HG02852 (cell line): ENCODE results near the gene KHDC1L.
"Not testable (repeated sequence)": the region's sequence is repeated elsewhere in the genome, so short reads cannot be mapped to it uniquely, and the experiment has no call there.

Experiments used
- ATAC-seq: cut with Tn5 transposase; IDR thresholded peaks from one replicate; pipeline ENCODE4 v1.9.1; 2021; ENCODE audit warnings: mild to moderate bottlenecking, moderate library complexity; ENCODE audit not compliant: unreplicated experiment

Gene KHDC1L

GRCh38 chr6:73207221-73207837 is 18.0 kb downstream of the KHDC1L start:
- ATAC-seq, result no peak

- ATAC-seq, result no peak
These were observed 21.0 kb downstream of the KHDC1L start for GRCh38 chr6:73204252-73204651.

DNA sequence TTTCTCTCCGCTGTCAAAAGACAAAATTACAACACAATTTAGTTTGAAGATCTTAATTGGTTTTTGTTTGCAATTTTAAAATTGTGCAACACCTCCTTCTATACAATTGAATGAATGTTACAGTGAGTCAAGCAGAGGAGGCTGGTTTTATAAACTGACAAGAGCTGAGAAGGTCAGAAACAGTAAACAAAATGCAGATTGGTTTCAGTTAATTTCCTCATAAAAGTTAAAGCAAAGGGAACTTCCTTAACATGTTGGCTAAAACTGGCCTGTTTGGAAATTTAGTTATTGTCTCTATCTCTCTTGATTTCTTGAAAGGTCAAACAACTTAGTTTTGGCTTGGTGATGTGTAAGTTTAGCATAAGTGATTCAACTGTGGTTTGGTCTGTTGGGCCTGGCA is 22.2 kb downstream of the KHDC1L start:
- ATAC-seq, result no peak

GRCh38 chr6:73200735-73201134 is 24.6 kb downstream of the KHDC1L start:
- ATAC-seq, result no peak

- ATAC-seq, result no peak
These were observed 25.0 kb downstream of the KHDC1L start for GRCh38 chr6:73200247-73200646.

DNA sequence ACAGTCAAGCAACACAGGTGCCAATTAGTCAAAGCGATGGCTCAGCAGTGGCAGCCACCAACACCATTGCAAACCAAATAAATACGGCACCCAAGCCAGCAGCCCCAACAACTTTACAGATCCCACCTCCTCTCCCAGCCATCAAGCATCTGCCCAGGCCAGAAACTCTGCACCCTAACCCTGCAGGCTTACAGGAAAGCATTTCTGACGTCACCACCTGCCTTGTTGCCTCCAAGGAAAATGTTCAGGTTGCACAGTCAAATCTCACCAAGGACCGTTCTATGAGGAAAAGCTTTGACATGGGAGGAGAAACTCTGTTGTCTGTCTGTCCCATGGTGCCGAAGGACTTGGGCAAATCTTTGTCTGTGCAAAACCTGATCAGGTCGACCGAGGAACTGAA is 30.6 kb downstream of the KHDC1L start:
- no peak for ATAC-seq

- ATAC-seq, result not testable (repeated sequence)
These were observed 32.0 kb downstream of the KHDC1L start for GRCh38 chr6:73193302-73193701.

- ATAC-seq, result peak; percentile 32
These were observed 43.2 kb downstream of the KHDC1L start for GRCh38 chr6:73182021-73182607.

DNA sequence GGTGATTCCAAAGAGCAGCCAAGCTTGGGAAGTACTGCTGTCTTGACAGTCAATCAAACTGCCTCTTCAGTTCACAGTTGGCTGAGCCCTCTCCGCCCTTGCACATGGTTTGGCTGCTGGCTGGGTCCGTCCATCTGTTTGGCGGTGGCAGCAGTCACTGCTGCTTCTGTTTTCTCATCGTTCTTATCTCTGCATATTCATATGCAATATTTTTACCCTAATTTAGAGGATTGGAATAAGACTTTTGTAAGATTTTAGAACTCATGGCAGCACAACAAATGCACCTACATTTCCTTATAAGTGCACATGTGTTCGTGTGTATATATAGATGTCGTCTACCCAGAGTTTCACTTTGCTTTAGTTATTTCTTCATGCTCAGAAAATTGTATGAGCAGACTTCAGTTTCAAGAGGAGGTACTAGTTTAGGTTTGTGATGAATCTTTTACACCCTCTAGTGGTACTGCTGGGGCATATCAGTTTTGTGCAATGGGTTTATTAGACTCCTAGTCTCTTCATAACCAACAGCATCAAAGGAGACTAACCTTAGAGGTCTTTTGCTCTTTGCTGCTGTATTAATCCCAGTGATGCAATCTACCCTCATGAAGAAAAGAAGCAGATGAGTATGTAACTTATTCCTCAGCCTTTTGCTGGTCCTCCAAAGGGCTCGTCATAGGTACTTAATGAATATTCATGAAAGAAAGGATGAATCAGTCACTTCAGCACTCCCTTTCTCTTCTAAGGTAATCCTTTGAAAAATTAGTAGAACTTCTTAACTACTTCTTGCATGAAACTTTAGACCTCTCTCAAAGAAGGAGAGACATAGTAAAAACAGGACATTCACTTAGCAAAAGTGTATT is 44.3 kb downstream of the KHDC1L start:
- peak; percentile 74 for ATAC-seq

DNA sequence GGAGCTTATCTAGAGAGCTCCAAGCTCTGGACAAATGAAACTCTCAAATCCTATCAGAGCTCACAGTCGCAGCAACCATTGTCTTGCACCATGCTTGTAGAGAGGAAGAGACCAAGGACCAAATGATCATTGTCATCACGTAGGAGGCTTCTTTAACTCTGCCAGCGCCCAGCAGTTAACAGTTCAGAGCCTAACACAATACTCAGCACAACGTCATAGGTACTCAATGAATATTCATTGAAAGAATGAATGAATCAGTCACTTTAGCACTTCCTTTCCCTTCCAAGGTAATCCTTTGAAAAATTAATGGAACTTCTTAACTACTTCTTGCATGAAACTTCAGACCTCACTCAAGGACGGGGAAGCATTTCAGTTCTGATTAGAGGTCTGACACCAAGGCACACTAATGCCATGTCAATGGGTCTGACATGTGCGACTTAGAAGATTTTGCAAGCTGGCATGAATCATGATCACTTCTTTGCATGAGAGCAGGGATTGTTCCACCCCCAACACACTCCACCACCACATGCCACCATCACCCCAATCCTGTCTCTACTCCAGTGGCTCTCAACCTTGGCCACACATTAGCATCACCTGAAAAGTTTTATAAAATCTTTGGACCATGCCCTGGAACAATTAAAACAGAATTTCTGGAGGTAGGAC is 45.1 kb downstream of the KHDC1L start:
- no peak for ATAC-seq

- peak; percentile 64 for ATAC-seq
These were observed 47.9 kb downstream of the KHDC1L start for GRCh38 chr6:73177221-73177944.

GRCh38 chr6:73176057-73176456 is 49.2 kb downstream of the KHDC1L start:
- ATAC-seq, result no peak

GRCh38 chr6:73174646-73175045 is 50.6 kb downstream of the KHDC1L start:
- no peak for ATAC-seq
